ENCODE data around the gene C16orf78. TPM values are rescaled to one million over a fixed set of nuclear protein-coding genes. Genes with fewer than 3 reads are reported as not detected.

C16orf78 gene
- total RNA-seq, 1 donor, result not detected

DNA sequence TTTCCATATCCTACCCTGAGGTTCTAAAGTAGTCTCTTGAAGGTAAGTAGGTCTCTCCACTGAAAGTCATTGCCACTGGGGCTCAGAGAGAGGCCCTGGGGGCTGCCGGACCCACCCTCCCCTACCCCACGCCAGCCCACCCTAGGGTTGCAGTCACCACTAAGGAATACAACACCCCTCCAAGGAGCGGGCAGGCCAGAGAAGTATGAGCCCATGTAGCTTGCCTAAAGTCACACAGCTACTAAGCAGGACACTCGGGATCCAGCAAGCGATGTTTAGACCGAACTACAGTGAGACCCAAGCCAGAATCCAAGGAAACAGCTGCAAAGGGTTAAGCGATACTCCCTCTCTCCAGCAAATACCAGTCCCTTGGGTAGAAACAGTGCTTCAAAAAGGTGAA, 27.0 kb downstream of the C16orf78 start:
- TF ChIP-seq CTCF (IDR thresholded peaks at IDR 0.05; ENCODE audit: insufficient read depth, low read depth, low read length), result no peak
- no peak for DNase-seq (ENCODE audit: low read depth)
- H3K4me3 ChIP-seq (ENCODE audit: low read depth, low read length), result no peak overlapping the region

- DNase-seq (ENCODE audit: low read depth), result no peak
- no peak for TF ChIP-seq CTCF (IDR thresholded peaks at IDR 0.05; ENCODE audit: insufficient read depth, low read depth, low read length)
- H3K4me3 ChIP-seq (ENCODE audit: low read depth, low read length), result no peak overlapping the region
These were observed 31.5 kb downstream of the C16orf78 start for GRCh38 chr16:49405123-49405522.

GRCh38 chr16:49405530-49405929, 31.9 kb downstream of the C16orf78 start:
- no peak for DNase-seq (ENCODE audit: low read depth)
- TF ChIP-seq CTCF (IDR thresholded peaks at IDR 0.05; ENCODE audit: insufficient read depth, low read depth, low read length), result no peak
- no peak overlapping the region for H3K4me3 ChIP-seq (ENCODE audit: low read depth, low read length)

DNA sequence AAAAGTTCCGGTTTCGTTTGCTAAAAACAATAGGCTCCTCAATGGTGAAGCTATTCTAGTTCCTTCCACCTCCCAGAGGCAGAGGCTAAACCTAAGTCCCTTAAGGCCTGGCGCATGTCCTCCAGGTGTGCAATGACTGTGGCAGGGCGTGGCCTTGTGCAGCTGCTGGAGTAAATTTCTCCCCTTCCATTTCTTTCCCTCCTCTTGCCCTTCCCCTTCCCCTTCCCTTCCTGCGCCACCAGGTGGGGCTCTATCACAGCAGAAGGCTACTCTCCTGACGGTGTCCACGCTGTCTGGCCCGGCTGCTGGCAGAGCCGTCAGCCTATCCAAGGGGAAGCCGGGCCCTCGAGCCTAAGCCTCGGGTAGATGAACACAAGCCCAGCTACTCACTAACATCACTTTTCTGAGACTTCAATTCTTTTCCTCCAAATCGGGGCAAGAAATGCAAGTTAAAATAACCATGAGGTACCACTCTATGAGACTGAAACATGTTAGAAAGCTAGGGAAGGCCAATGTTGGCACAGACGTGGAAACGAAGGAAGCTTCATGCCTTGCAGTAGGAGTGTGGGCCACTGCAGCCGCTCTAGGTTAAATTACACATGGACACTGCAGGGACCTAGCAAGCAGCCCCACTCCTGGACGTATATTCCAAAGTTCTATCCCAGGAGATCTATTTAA, 34.4 kb downstream of the C16orf78 start:
- peak; percentile 34 for DNase-seq (ENCODE audit: low read depth)
- TF ChIP-seq CTCF (IDR thresholded peaks at IDR 0.05; ENCODE audit: insufficient read depth, low read depth, low read length), result peak; percentile 59
- no peak overlapping the region for H3K4me3 ChIP-seq (ENCODE audit: low read depth, low read length)

DNA sequence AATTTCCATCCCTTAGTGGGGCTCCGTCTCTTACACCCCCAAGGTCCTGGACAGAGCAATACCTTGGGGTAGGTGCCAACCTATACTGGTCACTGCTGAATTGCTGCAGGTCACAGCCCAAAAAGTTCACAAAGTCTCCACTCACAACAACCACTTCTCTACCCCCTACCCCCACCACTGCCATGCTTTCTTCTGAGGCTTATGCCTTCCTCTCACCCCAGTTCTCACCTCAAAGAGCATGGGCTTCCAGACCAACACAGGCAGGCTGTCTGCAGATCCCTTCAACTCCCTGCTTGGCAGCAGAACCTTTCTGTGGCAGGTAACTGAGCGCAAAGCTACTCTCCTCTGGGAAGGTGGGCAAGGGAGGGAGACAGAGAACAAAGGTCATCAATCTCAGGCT, 35.5 kb downstream of the C16orf78 start:
- no peak for DNase-seq (ENCODE audit: low read depth)
- TF ChIP-seq CTCF (IDR thresholded peaks at IDR 0.05; ENCODE audit: insufficient read depth, low read depth, low read length), result no peak
- H3K4me3 ChIP-seq (ENCODE audit: low read depth, low read length), result no peak overlapping the region

GRCh38 chr16:49410226-49410625, 36.6 kb downstream of the C16orf78 start:
- H3K4me3 ChIP-seq (ENCODE audit: low read depth, low read length), result no peak overlapping the region
- no peak for TF ChIP-seq CTCF (IDR thresholded peaks at IDR 0.05; ENCODE audit: insufficient read depth, low read depth, low read length)
- no peak for DNase-seq (ENCODE audit: low read depth)

Data from fibroblast of villous mesenchyme (primary cell).